IMR-90 (cell line): ENCODE measurements around the gene BMERB1. TPM values are rescaled to one million over a fixed set of nuclear protein-coding genes. Genes with fewer than 3 reads are reported as not detected.

Experiments
- ATAC-seq: fragments of 200-7000 bp; cut with Tn5 transposase; 2 replicates; pipeline ENCODE4 v1.9.1; 2020; ENCODE audit warnings: low read depth, mild to moderate bottlenecking, moderate library complexity
- BruUV-seq: library from RNA; stranded (reverse); fragments of 400-500 nt; replicated peaks from 2 replicates; lab custom pipeline; 2021; lab: Mats Ljungman, UMichigan
- CTCF ChIA-PET: fragments of 300-600 bp; formaldehyde crosslinking; extraction: SDS; loops from one replicate; lab custom pipeline; 2021; ENCODE audit warnings: antibody characterized with exemption; lab: Yijun Ruan, JAX
- POLR2A ChIA-PET: fragments of 300-600 bp; sonication (Branson Sonifier 250); formaldehyde crosslinking; loops from one replicate; lab custom pipeline; 2022; ENCODE audit warnings: antibody characterized with exemption; ENCODE audit not compliant: unreplicated experiment; lab: Charles Lee
- DNase-seq: peaks from one replicate; pipeline ENCODE4 v3.0.0; 2013
- H2AFZ ChIP-seq: replicated peaks from 2 replicates; pipeline ENCODE3; 2013; ENCODE audit warnings: low read length, mild to moderate bottlenecking; ENCODE audit not compliant: poor library complexity
- H2AK5ac ChIP-seq: 2 replicates; pipeline ENCODE4 v1.6.1; 2013; ENCODE audit warnings: low read depth, low read length, inconsistent platforms
- H2AK9ac ChIP-seq: replicated peaks from 2 replicates; pipeline ENCODE3; 2013; ENCODE audit warnings: mild to moderate bottlenecking, low read depth, low read length, moderate library complexity; ENCODE audit not compliant: poor library complexity
- H2BK120ac ChIP-seq: 2 replicates; pipeline ENCODE4 v1.6.1; 2013; ENCODE audit warnings: low read depth, low read length, inconsistent platforms
- H2BK15ac ChIP-seq: 3 replicates; pipeline ENCODE4 v1.6.1; 2013; ENCODE audit warnings: low read depth, low read length, inconsistent platforms
- H2BK20ac ChIP-seq: 2 replicates; pipeline ENCODE4 v1.6.1; 2013; ENCODE audit warnings: low read depth, mild to moderate bottlenecking, inconsistent platforms, low read length, moderate library complexity
- H2BK5ac ChIP-seq: 2 replicates; pipeline ENCODE4 v1.6.1; 2013; ENCODE audit warnings: mild to moderate bottlenecking, low read depth, low read length, inconsistent platforms; ENCODE audit not compliant: poor library complexity, severe bottlenecking
- H3K14ac ChIP-seq: replicated peaks from 2 replicates; pipeline ENCODE4 v1.6.1; 2013; ENCODE audit warnings: low read depth, low read length, inconsistent platforms
- H3K18ac ChIP-seq: 2 replicates; pipeline ENCODE4 v1.6.1; 2013; ENCODE audit warnings: low read depth, low read length, control low read depth
- H3K23ac ChIP-seq: 2 replicates; pipeline ENCODE4 v1.6.1; 2013; ENCODE audit warnings: low read depth, low read length, inconsistent platforms
- H3K27ac ChIP-seq: 2 replicates; pipeline ENCODE4 v1.5.1; 2013; ENCODE audit warnings: mild to moderate bottlenecking, control low read depth, low read length; ENCODE audit not compliant: insufficient read depth
- H3K27me3 ChIP-seq: 2 replicates; pipeline ENCODE4 v1.6.1; 2013; ENCODE audit warnings: low read length; ENCODE audit not compliant: control insufficient read depth, insufficient read depth
- H3K36me3 ChIP-seq: 2 replicates; pipeline ENCODE4 v1.6.1; 2013; ENCODE audit warnings: low read length, mixed read lengths; ENCODE audit not compliant: control insufficient read depth, insufficient read depth
- H3K4ac ChIP-seq: 2 replicates; pipeline ENCODE4 v1.6.1; 2013; ENCODE audit warnings: low read depth, low read length, inconsistent platforms
- H3K4me1 ChIP-seq: 2 replicates; pipeline ENCODE4 v1.6.1; 2013; ENCODE audit warnings: low read length, mixed read lengths; ENCODE audit not compliant: control insufficient read depth, insufficient read depth
- H3K4me2 ChIP-seq: 2 replicates; pipeline ENCODE4 v1.6.1; 2013; ENCODE audit warnings: low read depth, mild to moderate bottlenecking, control low read depth, low read length, moderate library complexity
- H3K4me3 ChIP-seq: 2 replicates; pipeline ENCODE4 v1.5.1; 2013; ENCODE audit warnings: low read depth, mild to moderate bottlenecking, control low read depth, low read length, moderate library complexity; ENCODE audit not compliant: insufficient read depth
- H3K56ac ChIP-seq: 2 replicates; pipeline ENCODE4 v1.6.1; 2013; ENCODE audit warnings: low read length, inconsistent platforms; ENCODE audit not compliant: insufficient read depth; ENCODE audit errors: extremely low read depth
- H3K79me1 ChIP-seq, 2 experiments: 2 replicates each; pipeline ENCODE4 v1.6.1; 2013; ENCODE audit warnings: low read length in 2 of 2, inconsistent platforms in 1 of 2, low read depth in 1 of 2
- H3K9ac ChIP-seq: 2 replicates; pipeline ENCODE4 v1.6.1; 2013; ENCODE audit warnings: low read depth, low read length, control low read depth
- H3K9me1 ChIP-seq: 2 replicates; pipeline ENCODE4 v1.6.1; 2013; ENCODE audit warnings: low read length, inconsistent platforms; ENCODE audit not compliant: insufficient read depth
- H3K9me3 ChIP-seq: 2 replicates; pipeline ENCODE4 v1.6.1; 2013; ENCODE audit warnings: low read length; ENCODE audit not compliant: control insufficient read depth, insufficient read depth
- H4K20me1 ChIP-seq: 2 replicates; pipeline ENCODE4 v1.6.1; 2013; ENCODE audit warnings: low read length, inconsistent platforms; ENCODE audit not compliant: insufficient read depth
- H4K5ac ChIP-seq: 2 replicates; pipeline ENCODE4 v1.6.1; 2013; ENCODE audit warnings: mild to moderate bottlenecking, low read depth, low read length, control low read depth
- H4K8ac ChIP-seq, 2 experiments: 2 replicates each; pipeline ENCODE4 v1.6.1; 2013; ENCODE audit warnings: low read depth in 2 of 2, low read length in 2 of 2, control low read depth in 1 of 2, inconsistent platforms in 1 of 2
- H4K91ac ChIP-seq: 2 replicates; pipeline ENCODE4 v1.6.1; 2013; ENCODE audit warnings: low read depth, low read length, inconsistent platforms; ENCODE audit not compliant: insufficient read depth
- BHLHE40 ChIP-seq: fragments of 150-350 bp; IDR thresholded peaks from 2 replicates; pipeline ENCODE4 v1.6.1; 2016; ENCODE audit warnings: mild to moderate bottlenecking, low read depth, low read length
- CEBPB ChIP-seq: IDR thresholded peaks from 2 replicates; pipeline ENCODE4 v1.6.1; 2012; ENCODE audit warnings: low read depth, low read length, improper control_type of control experiment
- CHD1 ChIP-seq: IDR thresholded peaks from 2 replicates; pipeline ENCODE4 v1.6.1; 2012; ENCODE audit warnings: low read depth, low read length, improper control_type of control experiment
- FOS ChIP-seq: fragments of 150-350 bp; IDR thresholded peaks from 2 replicates; pipeline ENCODE4 v1.6.1; 2016; ENCODE audit warnings: low read depth, low read length
- MAFK ChIP-seq: IDR thresholded peaks from 2 replicates; pipeline ENCODE4 v1.6.1; 2012; ENCODE audit warnings: low read depth, low read length, improper control_type of control experiment
- MAZ ChIP-seq: IDR thresholded peaks from 2 replicates; pipeline ENCODE4 v1.6.1; 2012; ENCODE audit warnings: low read depth, mild to moderate bottlenecking, low read length, improper control_type of control experiment, moderate library complexity, borderline replicate concordance
- MXI1 ChIP-seq: IDR thresholded peaks from 2 replicates; pipeline ENCODE4 v1.6.1; 2012; ENCODE audit warnings: low read depth, mild to moderate bottlenecking, low read length, moderate library complexity, borderline replicate concordance
- NFE2L2 ChIP-seq: fragments of 150-350 bp; IDR thresholded peaks from 2 replicates; pipeline ENCODE4 v1.6.1; 2016; ENCODE audit warnings: low read depth, mild to moderate bottlenecking, low read length
- POLR2A ChIP-seq: IDR thresholded peaks from 2 replicates; pipeline ENCODE4 v1.6.1; 2012; ENCODE audit warnings: mild to moderate bottlenecking, low read depth, low read length
- RAD21 ChIP-seq: IDR thresholded peaks from 2 replicates; pipeline ENCODE4 v1.6.1; 2012; ENCODE audit warnings: low read length, improper control_type of control experiment
- RCOR1 ChIP-seq: IDR thresholded peaks from 2 replicates; pipeline ENCODE4 v1.6.1; 2012; ENCODE audit warnings: mild to moderate bottlenecking, low read length, improper control_type of control experiment; ENCODE audit not compliant: insufficient replicate concordance
- RFX5 ChIP-seq: IDR thresholded peaks from 2 replicates; pipeline ENCODE4 v1.8.0; 2012; ENCODE audit warnings: low read depth, mild to moderate bottlenecking, low read length, moderate library complexity
- SMC3 ChIP-seq: fragments of 150-350 bp; IDR thresholded peaks from 2 replicates; pipeline ENCODE4 v1.6.1; 2016; ENCODE audit warnings: low read depth, mild to moderate bottlenecking, antibody characterized with exemption, low read length, moderate library complexity
- WGBS, 2 experiments: methylation state at CpG; one replicate each; pipeline versions ENCODE4 v1.1.5 to v1.1.7; 2013; ENCODE audit warnings: missing lambda C conversion rate in 2 of 2; ENCODE audit not compliant: insufficient read length in 1 of 2; ENCODE audit errors: extremely low coverage in 2 of 2; 5-methylcytosine and 5-hydroxymethylcytosine counted together
- dilution Hi-C: fragments of 300-500 bp; cut with HindIII; formaldehyde crosslinking; loops from one replicate; pipeline ENCODE4 v1.14.3; 2018; ENCODE audit warnings: low sequenced_read_pairs; ENCODE audit not compliant: unreplicated experiment
- in situ Hi-C: fragments of 300-500 bp; cut with MboI; formaldehyde crosslinking; loops from 3 replicates; pipeline ENCODE4 v1.14.3; 2019; ENCODE audit warnings: low sequenced_read_pairs, inconsistent platforms, mixed read lengths
- intact Hi-C: fragments of 100-400 bp; cut with micrococcal nuclease; formaldehyde crosslinking; loops from 2 replicates; pipeline ENCODE4 v1.10.0; 2022
- polyA plus RNA-seq, 3 experiments: library from polyadenylated mRNA; depleted of rRNA; stranded (reverse); fragments of >200 nt; gene quantifications; 2 replicates each; pipeline ENCODE4 v1.2.3, GENCODE V29; 2012; ENCODE audit warnings: low replicate concordance in 1 of 3
- total RNA-seq: library from RNA; depleted of rRNA; stranded (reverse); fragments of >200 nt; gene quantifications from 2 replicates; pipeline ENCODE4 v1.2.3, GENCODE V29; 2012
- TF ChIP-seq, protein P1 (sequence below): fragments of 150-350 bp; IDR thresholded peaks from 2 replicates; pipeline ENCODE4 v1.6.1; 2017; ENCODE audit warnings: mild to moderate bottlenecking, antibody characterized with exemption, low read length, low read depth

The BMERB1 gene
- total and polyA plus RNA-seq, 2 of the 4 experiments (the other 2 are of a cell fraction) = 22.6 to 32.9 TPM

DNA sequence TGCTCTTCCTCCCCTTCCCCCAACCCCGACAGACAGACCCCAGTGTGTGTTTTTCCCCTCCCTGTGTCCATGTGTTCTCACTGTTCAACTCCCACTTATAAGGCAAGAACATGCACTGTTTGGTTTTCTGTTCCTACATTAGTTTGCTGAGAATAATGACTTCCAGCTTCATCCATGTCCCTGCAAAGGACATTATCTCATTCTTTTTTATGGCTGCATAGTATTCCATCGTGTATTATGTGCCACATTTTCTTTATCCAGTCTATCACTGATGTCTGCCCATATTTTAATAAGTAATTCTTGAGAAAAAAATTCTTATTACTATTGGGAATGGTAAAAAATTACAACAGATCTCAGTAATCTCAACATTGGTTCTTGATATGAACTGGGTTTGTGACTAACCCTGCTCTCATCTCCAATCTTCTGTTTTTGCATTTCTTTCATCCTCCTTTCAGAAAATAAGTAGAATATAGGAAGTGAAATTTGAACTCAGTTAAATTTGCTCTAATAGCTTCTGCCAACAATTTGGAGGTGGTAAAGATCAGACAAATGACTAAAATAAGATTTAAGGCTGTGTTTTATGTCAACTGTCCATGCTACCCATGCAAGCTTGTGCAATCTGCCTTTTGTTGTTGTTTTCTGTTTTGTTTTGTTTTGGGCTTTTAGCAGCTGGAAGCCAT, 197.5 kb downstream of the BMERB1 start:
- Histone ChIP-seq H2AFZ (no peak overlapping the region), H3K9me3 (no peaks in the 10 kb centered on the region), H3K14ac (no peak overlapping the region), H4K91ac (no peak overlapping the region), H3K27me3 (no peaks in the 10 kb centered on the region), H3K18ac (no peak overlapping the region), H2BK15ac (no peak overlapping the region), H4K5ac (no peak overlapping the region), H2AK5ac (no peak overlapping the region), H3K9me1 (no peaks in the 10 kb centered on the region; the same call in 1 of the 2 replicates), H3K23ac (no peak overlapping the region), H2AK9ac (no peak overlapping the region), H2BK20ac (no peak overlapping the region), H3K36me3 (peaks cover 42% of the 10 kb centered on the region), H2BK5ac (no peak overlapping the region), H4K8ac (no peak overlapping the region), H3K27ac (no peak overlapping the region), H4K20me1 (peaks cover 3% of the 10 kb centered on the region; the same call in 1 of the 2 replicates), H2BK120ac (no peak overlapping the region), H3K4me1 (no peaks in the 10 kb centered on the region), H3K9ac (no peak overlapping the region), H3K56ac (no peak overlapping the region), H3K79me1 (peaks cover 17 to 24% of the 10 kb centered on the region in 2 experiments), H3K4ac (no peak overlapping the region), H3K4me3 (no peak overlapping the region), H3K4me2 (no peak overlapping the region)
- DNase-seq = no peak
- TF ChIP-seq NFE2L2 = no peak
- no peak for TF ChIP-seq RAD21
- TF ChIP-seq CHD1 = no peak
- TF ChIP-seq BHLHE40 = no peak
- TF ChIP-seq MAFK = no peak
- TF ChIP-seq, protein P1, sequence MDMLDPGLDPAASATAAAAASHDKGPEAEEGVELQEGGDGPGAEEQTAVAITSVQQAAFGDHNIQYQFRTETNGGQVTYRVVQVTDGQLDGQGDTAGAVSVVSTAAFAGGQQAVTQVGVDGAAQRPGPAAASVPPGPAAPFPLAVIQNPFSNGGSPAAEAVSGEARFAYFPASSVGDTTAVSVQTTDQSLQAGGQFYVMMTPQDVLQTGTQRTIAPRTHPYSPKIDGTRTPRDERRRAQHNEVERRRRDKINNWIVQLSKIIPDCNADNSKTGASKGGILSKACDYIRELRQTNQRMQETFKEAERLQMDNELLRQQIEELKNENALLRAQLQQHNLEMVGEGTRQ = no peak
- no peak for TF ChIP-seq RCOR1
- no peak for TF ChIP-seq FOS
- no peak for TF ChIP-seq CEBPB
- TF ChIP-seq MXI1 = no peak
- TF ChIP-seq POLR2A = no peak
- no peak for TF ChIP-seq RFX5
- TF ChIP-seq SMC3 = no peak
- no peak for TF ChIP-seq MAZ
- dilution Hi-C loops = no loop called here
- POLR2A ChIA-PET = no interaction called here
- in situ Hi-C loops = no loop called here
- no CpG with 5 or more reads among the region's 2 CpGs for WGBS, 2 experiments
- BruUV-seq = no TSS peak
- CTCF ChIA-PET = no interaction called here
- intact Hi-C loops = no loop called here
- ATAC-seq = no peak
